Activated T-cell treated with anti-CD3 and anti-CD28 coated beads, Interleukin-2, amount 50 U/mL, for 72 hours (primary cell): ENCODE data around the gene TOR1A. TPM values are rescaled to one million over a fixed set of nuclear protein-coding genes. Genes with fewer than 3 reads are reported as not detected.
A peak's percentile ranks its signal among the peaks of the same experiment; 100 is the strongest.

Experiments used
- ATAC-seq, 2 donors: fragments of 150-1000 bp; cut with Tn5 transposase; replicated peaks in 1 of 2; 2 replicates each; pipeline ENCODE4 v1.10.0; 2021; ENCODE audit warnings: moderate library complexity in 2 of 2, mild to moderate bottlenecking in 1 of 2
- DNase-seq, 2 donors: peaks; one replicate each; pipeline ENCODE4 v3.0.0; 2021 to 2022; ENCODE audit warnings: mixed read lengths in 1 of 2
- H3K27ac Mint-ChIP-seq: one replicate; pipeline ENCODE4 v1.8.0; 2022; ENCODE audit warnings: mild to moderate bottlenecking, moderate library complexity, mixed read lengths
- H3K27me3 Mint-ChIP-seq: one replicate; pipeline ENCODE4 v1.8.0; 2022; ENCODE audit warnings: low read depth, mixed read lengths
- H3K36me3 Mint-ChIP-seq, 2 donors: one replicate each; pipeline ENCODE4 v1.8.0; 2022; ENCODE audit warnings: mixed read lengths in 2 of 2, mild to moderate bottlenecking in 1 of 2; ENCODE audit not compliant: insufficient read depth in 2 of 2
- H3K4me1 Mint-ChIP-seq: one replicate; pipeline ENCODE4 v1.8.0; 2022; ENCODE audit warnings: low read depth, mixed read lengths
- H3K4me3 Mint-ChIP-seq, 2 donors: one replicate each; pipeline ENCODE4 v1.8.0; 2022; ENCODE audit warnings: mild to moderate bottlenecking in 2 of 2, mixed read lengths in 2 of 2, moderate library complexity in 2 of 2
- H3K9me3 Mint-ChIP-seq, 2 donors: one replicate each; pipeline ENCODE4 v1.8.0; 2022; ENCODE audit warnings: mixed read lengths in 2 of 2
- total RNA-seq, 2 donors: library from RNA; stranded (reverse); gene quantifications; one replicate each; pipeline ENCODE4 v1.2.3, GENCODE V29; 2022

Gene TOR1A
- total RNA-seq, 2 donors from 2014 or later, result 47.0 to 49.3 TPM

- no peaks in the 10 kb centered on the region for H3K9me3 Mint-ChIP-seq
- peaks cover 64% of the 10 kb centered on the region for H3K4me1 Mint-ChIP-seq
- DNase-seq (no peak), ATAC-seq (no peak)
- no peak overlapping the region for H3K27ac Mint-ChIP-seq
- peak overlapping the region; percentile 70 to 80 for H3K4me3 Mint-ChIP-seq
- H3K27me3 Mint-ChIP-seq, result no peaks in the 10 kb centered on the region
- H3K36me3 Mint-ChIP-seq, result peaks cover 17 to 33% of the 10 kb centered on the region in 2 donors
Measured at GRCh38 chr9:129861447-129861827, 37.5 kb upstream of the TOR1A start.

GRCh38 chr9:129860653-129861446 is 36.9 kb upstream of the TOR1A start:
- Mint-ChIP-seq H3K9me3 (no peaks in the 10 kb centered on the region), H3K4me1 (peaks cover 64% of the 10 kb centered on the region), H3K27ac (peak overlapping the region; percentile 88), H3K4me3 (peak overlapping the region; percentile 70 to 80), H3K36me3 (peaks cover 15 to 30% of the 10 kb centered on the region in 2 donors), H3K27me3 (no peaks in the 10 kb centered on the region)
- DNase-seq (peak in 1 of 2 donors; percentile 74), ATAC-seq (peak; percentile 55 to 64)

GRCh38 chr9:129858167-129858962 is 34.4 kb upstream of the TOR1A start:
- no peak overlapping the region for H3K4me3 Mint-ChIP-seq
- H3K27me3 Mint-ChIP-seq, result no peaks in the 10 kb centered on the region
- ATAC-seq (no peak), DNase-seq (no peak)
- H3K4me1 Mint-ChIP-seq, result peaks cover 68% of the 10 kb centered on the region
- no peak overlapping the region for H3K27ac Mint-ChIP-seq
- no peaks in the 10 kb centered on the region for H3K9me3 Mint-ChIP-seq
- H3K36me3 Mint-ChIP-seq, result peaks cover 16 to 30% of the 10 kb centered on the region in 2 donors

GRCh38 chr9:129857207-129857606 is 33.3 kb upstream of the TOR1A start:
- DNase-seq (no peak), ATAC-seq (no peak)
- Mint-ChIP-seq H3K9me3 (no peaks in the 10 kb centered on the region), H3K27me3 (no peaks in the 10 kb centered on the region), H3K4me3 (no peak overlapping the region), H3K4me1 (peaks cover 65% of the 10 kb centered on the region), H3K27ac (peak overlapping the region; percentile 87), H3K36me3 (peaks cover 17 to 30% of the 10 kb centered on the region in 2 donors)

- no peaks in the 10 kb centered on the region for H3K27me3 Mint-ChIP-seq
- H3K4me1 Mint-ChIP-seq, result peaks cover 47% of the 10 kb centered on the region
- H3K9me3 Mint-ChIP-seq, result no peaks in the 10 kb centered on the region
- peak; percentile 45 to 50 for ATAC-seq
- no peak for DNase-seq
- H3K27ac Mint-ChIP-seq, result peak overlapping the region; percentile 88
- peak overlapping the region; percentile 39 to 79 for H3K4me3 Mint-ChIP-seq
- peaks cover 14 to 27% of the 10 kb centered on the region in 2 donors for H3K36me3 Mint-ChIP-seq
Measured at GRCh38 chr9:129854588-129855110, 30.7 kb upstream of the TOR1A start.

GRCh38 chr9:129853614-129854013 is 29.7 kb upstream of the TOR1A start:
- peaks cover 14 to 26% of the 10 kb centered on the region in 2 donors for H3K36me3 Mint-ChIP-seq

GRCh38 chr9:129852579-129852978 is 28.6 kb upstream of the TOR1A start:
- no peaks in the 10 kb centered on the region for H3K9me3 Mint-ChIP-seq
- peaks cover 51% of the 10 kb centered on the region for H3K4me1 Mint-ChIP-seq
- H3K27me3 Mint-ChIP-seq, result no peaks in the 10 kb centered on the region
- no peak overlapping the region for H3K4me3 Mint-ChIP-seq
- ATAC-seq (no peak), DNase-seq (no peak)
- H3K36me3 Mint-ChIP-seq, result peaks cover 14 to 25% of the 10 kb centered on the region in 2 donors
- H3K27ac Mint-ChIP-seq, result no peak overlapping the region

More at GRCh38 chr9:129853614-129854013, 29.7 kb upstream of the TOR1A start:
- H3K4me3 Mint-ChIP-seq, result peak overlapping the region; percentile 50 to 79
- peak overlapping the region; percentile 82 for H3K27ac Mint-ChIP-seq
- H3K27me3 Mint-ChIP-seq, result no peaks in the 10 kb centered on the region
- H3K4me1 Mint-ChIP-seq, result peaks cover 45% of the 10 kb centered on the region
- ATAC-seq (no peak), DNase-seq (no peak)
- no peaks in the 10 kb centered on the region for H3K9me3 Mint-ChIP-seq

- Mint-ChIP-seq H3K27ac (peak overlapping the region; percentile 80), H3K36me3 (peaks cover 14 to 25% of the 10 kb centered on the region in 2 donors), H3K27me3 (no peaks in the 10 kb centered on the region), H3K4me1 (peaks cover 48% of the 10 kb centered on the region), H3K9me3 (no peaks in the 10 kb centered on the region), H3K4me3 (no peak overlapping the region)
- ATAC-seq (no peak), DNase-seq (no peak)
Measured at GRCh38 chr9:129851821-129852220, 27.9 kb upstream of the TOR1A start.

GRCh38 chr9:129850821-129851550 is 27.1 kb upstream of the TOR1A start:
- no peaks in the 10 kb centered on the region for H3K27me3 Mint-ChIP-seq
- no peak overlapping the region for H3K4me3 Mint-ChIP-seq
- no peak overlapping the region for H3K27ac Mint-ChIP-seq
- peaks cover 14 to 25% of the 10 kb centered on the region in 2 donors for H3K36me3 Mint-ChIP-seq
- H3K9me3 Mint-ChIP-seq, result no peaks in the 10 kb centered on the region
- no peak for DNase-seq
- no peak for ATAC-seq
- H3K4me1 Mint-ChIP-seq, result peaks cover 39% of the 10 kb centered on the region

GRCh38 chr9:129849901-129850300 is 26.0 kb upstream of the TOR1A start:
- H3K9me3 Mint-ChIP-seq, result no peaks in the 10 kb centered on the region
- peaks cover 36% of the 10 kb centered on the region for H3K4me1 Mint-ChIP-seq
- H3K36me3 Mint-ChIP-seq, result peaks cover 14 to 23% of the 10 kb centered on the region in 2 donors
- no peak for DNase-seq
- ATAC-seq, result no peak
- no peak overlapping the region for H3K4me3 Mint-ChIP-seq
- no peaks in the 10 kb centered on the region for H3K27me3 Mint-ChIP-seq
- H3K27ac Mint-ChIP-seq, result no peak overlapping the region

GRCh38 chr9:129848712-129849441 is 24.9 kb upstream of the TOR1A start:
- H3K27me3 Mint-ChIP-seq, result no peaks in the 10 kb centered on the region
- H3K4me3 Mint-ChIP-seq, result no peak overlapping the region
- peaks cover 8 to 15% of the 10 kb centered on the region in 2 donors for H3K36me3 Mint-ChIP-seq
- H3K4me1 Mint-ChIP-seq, result peaks cover 26% of the 10 kb centered on the region
- no peak for DNase-seq
- H3K27ac Mint-ChIP-seq, result no peak overlapping the region
- H3K9me3 Mint-ChIP-seq, result no peaks in the 10 kb centered on the region
- no peak for ATAC-seq

GRCh38 chr9:129845373-129845772 is 21.4 kb upstream of the TOR1A start:
- Mint-ChIP-seq H3K9me3 (no peaks in the 10 kb centered on the region), H3K36me3 (peaks cover 0 to 6% of the 10 kb centered on the region in 2 donors), H3K27ac (peak overlapping the region; percentile 92), H3K4me1 (peaks cover 27% of the 10 kb centered on the region), H3K27me3 (no peaks in the 10 kb centered on the region), H3K4me3 (peak overlapping the region in 1 of 2 donors; percentile 41)
- ATAC-seq (no peak), DNase-seq (no peak)
